GM13977 (cell line): ENCODE results near the gene TREH.

Experiments
- DNase-seq: peaks from one replicate; pipeline ENCODE4 v3.0.0; 2012; ENCODE audit warnings: low spot score
- CTCF ChIP-seq: IDR thresholded peaks from 2 replicates; pipeline ENCODE4 v1.5.1; 2012; ENCODE audit warnings: mild to moderate bottlenecking, control low read depth; ENCODE audit not compliant: insufficient read depth; ENCODE audit errors: extremely low read depth, missing control alignments
- in situ Hi-C: fragments of 300-500 bp; cut with MboI; formaldehyde crosslinking; loops from one replicate; pipeline ENCODE4 v1.12.0; 2022; ENCODE audit warnings: low sequenced_read_pairs, low pct_unique_long_range_greater_than_20kb, mixed read lengths, inconsistent platforms; ENCODE audit not compliant: unreplicated experiment

TREH gene

GRCh38 chr11:118655486-118656190, 23.8 kb downstream of the TREH start:
- TF ChIP-seq CTCF = no peak
- DNase-seq = no peak
- in situ Hi-C loops = no loop called here

- DNase-seq = no peak
- no peak for TF ChIP-seq CTCF
- in situ Hi-C loops = no loop called here
These were observed 25.6 kb downstream of the TREH start for GRCh38 chr11:118653684-118654390.

- no peak for DNase-seq
- in situ Hi-C loops = no loop called here
- no peak for TF ChIP-seq CTCF
These were observed 26.7 kb downstream of the TREH start for GRCh38 chr11:118652681-118653181.

- no peak for DNase-seq
- no peak for TF ChIP-seq CTCF
- in situ Hi-C loops = no loop called here
These were observed 27.6 kb downstream of the TREH start for GRCh38 chr11:118651820-118652219.

GRCh38 chr11:118650366-118650765, 29.1 kb downstream of the TREH start:
- no peak for DNase-seq
- in situ Hi-C loops = no loop called here
- TF ChIP-seq CTCF = no peak

GRCh38 chr11:118649941-118650340, 29.5 kb downstream of the TREH start:
- in situ Hi-C loops = no loop called here
- no peak for DNase-seq
- no peak for TF ChIP-seq CTCF
